GM19043 (cell line): ENCODE measurements around the gene MAGI2.

Source experiments
- ATAC-seq: cut with Tn5 transposase; IDR thresholded peaks from one replicate; pipeline ENCODE4 v1.9.1; 2021; ENCODE audit warnings: low read depth; ENCODE audit not compliant: unreplicated experiment

The MAGI2 gene

GRCh38 chr7:78862411-78862900 lies 591.0 kb downstream of the MAGI2 start:
- no peak for ATAC-seq

- ATAC-seq: no peak
Observed at GRCh38 chr7:78852951-78853350, 600.5 kb downstream of the MAGI2 start.

- no peak for ATAC-seq
Observed at GRCh38 chr7:78850093-78850740, 603.2 kb downstream of the MAGI2 start.

- ATAC-seq: no peak
Observed at GRCh38 chr7:78845155-78845554, 608.3 kb downstream of the MAGI2 start.

GRCh38 chr7:78842068-78842467 lies 611.4 kb downstream of the MAGI2 start:
- no peak for ATAC-seq

- ATAC-seq: no peak
Observed at GRCh38 chr7:78835897-78836296, 617.6 kb downstream of the MAGI2 start.

- no peak for ATAC-seq
Observed at GRCh38 chr7:78828317-78828716, 625.1 kb downstream of the MAGI2 start.

GRCh38 chr7:78803501-78804127 lies 649.9 kb downstream of the MAGI2 start:
- no peak for ATAC-seq

- ATAC-seq: no peak
Observed at GRCh38 chr7:78794101-78794500, 659.4 kb downstream of the MAGI2 start.

GRCh38 chr7:78792624-78793023 lies 660.8 kb downstream of the MAGI2 start:
- ATAC-seq: no peak

GRCh38 chr7:78792006-78792405 lies 661.5 kb downstream of the MAGI2 start:
- ATAC-seq: no peak

GRCh38 chr7:78788464-78788863 lies 665.0 kb downstream of the MAGI2 start:
- ATAC-seq: no peak

GRCh38 chr7:78787854-78788253 lies 665.6 kb downstream of the MAGI2 start:
- ATAC-seq: no peak

GRCh38 chr7:78786055-78786454 lies 667.4 kb downstream of the MAGI2 start:
- no peak for ATAC-seq

- no peak for ATAC-seq
Observed at GRCh38 chr7:78783179-78783962, 670.1 kb downstream of the MAGI2 start.

GRCh38 chr7:78780560-78780959 lies 672.9 kb downstream of the MAGI2 start:
- no peak for ATAC-seq

GRCh38 chr7:78779788-78780187 lies 673.7 kb downstream of the MAGI2 start:
- no peak for ATAC-seq

GRCh38 chr7:78777829-78778228 lies 675.6 kb downstream of the MAGI2 start:
- no peak for ATAC-seq

GRCh38 chr7:78770422-78771410 lies 682.8 kb downstream of the MAGI2 start:
- ATAC-seq: no peak

GRCh38 chr7:78769481-78770101 lies 683.9 kb downstream of the MAGI2 start:
- peak; percentile 85 for ATAC-seq
